ENCODE data around the gene C20orf96.

Gene C20orf96

GRCh38 chr20:276620-277495, 13.7 kb downstream of the C20orf96 start:
- no peak for TF ChIP-seq CTCF (conservative IDR thresholded peaks at IDR 0.05)
- H3K27ac ChIP-seq, result no peak overlapping the region

- no peak overlapping the region for H3K27ac ChIP-seq
These were observed 14.8 kb downstream of the C20orf96 start for GRCh38 chr20:275791-276190.

DNA sequence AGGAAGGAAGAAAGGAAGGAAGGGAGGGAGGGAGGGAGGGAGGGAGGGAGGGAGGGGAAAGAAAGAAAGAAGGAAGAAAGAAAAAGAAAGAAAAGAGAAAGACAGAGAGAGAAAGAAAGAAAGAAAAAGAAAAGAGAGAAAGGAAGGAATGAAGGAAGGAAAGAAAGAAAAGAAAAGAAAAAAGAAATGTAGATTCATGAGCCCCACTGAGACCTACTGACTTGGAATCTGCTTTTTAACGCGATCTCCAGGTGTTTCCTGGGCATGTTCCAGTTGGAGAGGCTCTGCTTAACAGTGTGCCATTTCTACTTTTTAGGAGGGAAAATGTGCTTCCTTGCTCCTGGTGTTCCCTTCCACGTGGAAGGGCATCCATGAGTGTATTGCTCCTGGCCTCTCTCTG, 16.7 kb downstream of the C20orf96 start:
- no peak overlapping the region for H3K27ac ChIP-seq
- no peak for TF ChIP-seq CTCF (conservative IDR thresholded peaks at IDR 0.05)

More at GRCh38 chr20:275791-276190, 14.8 kb downstream of the C20orf96 start:
- TF ChIP-seq CTCF (conservative IDR thresholded peaks at IDR 0.05), result no peak

DNA sequence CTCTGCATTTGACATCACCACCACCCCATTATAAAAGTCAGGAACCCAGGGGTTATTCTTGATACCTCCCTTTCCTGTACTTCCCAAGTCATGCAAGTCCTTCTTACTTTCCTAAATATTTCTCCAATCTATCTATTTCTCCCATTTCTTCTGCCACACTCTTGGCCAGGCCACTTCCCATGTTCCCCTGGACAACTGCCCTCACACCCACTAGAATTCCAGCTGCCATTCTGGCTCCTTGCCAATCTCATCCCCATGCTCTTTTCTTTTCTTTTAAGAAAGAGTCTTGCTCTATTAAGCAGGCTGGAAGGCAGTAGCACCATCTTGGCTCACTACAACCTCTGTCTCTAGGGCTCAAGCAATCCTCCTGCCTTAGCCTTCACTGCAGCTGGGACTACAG, 17.8 kb downstream of the C20orf96 start:
- H3K27ac ChIP-seq, result no peak overlapping the region
- no peak for TF ChIP-seq CTCF (conservative IDR thresholded peaks at IDR 0.05)

GRCh38 chr20:271528-271927, 19.0 kb downstream of the C20orf96 start:
- H3K27ac ChIP-seq, result no peak overlapping the region
- no peak for TF ChIP-seq CTCF (conservative IDR thresholded peaks at IDR 0.05)

- TF ChIP-seq CTCF (conservative IDR thresholded peaks at IDR 0.05), result no peak
- H3K27ac ChIP-seq, result no peak overlapping the region
These were observed 19.5 kb downstream of the C20orf96 start for GRCh38 chr20:271069-271468.

DNA sequence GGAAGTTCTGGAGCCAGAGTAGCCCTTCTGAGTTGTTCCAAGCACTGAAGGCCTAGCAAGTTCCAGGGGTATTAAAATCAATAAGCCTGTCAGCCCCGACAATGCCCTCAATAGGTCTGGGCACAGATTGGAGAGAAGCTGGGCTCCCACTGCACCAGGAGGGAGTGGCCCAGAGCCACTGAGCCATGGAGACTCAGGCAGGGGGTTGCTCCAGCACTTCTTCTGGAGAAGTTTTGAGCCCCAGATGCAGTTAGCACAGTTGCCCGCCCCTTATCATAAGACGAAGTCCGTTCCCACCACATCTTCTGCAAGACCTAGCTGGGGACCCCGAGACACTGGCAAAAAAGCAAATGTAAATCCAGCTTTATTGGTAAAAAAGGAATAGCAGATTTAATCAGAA, 20.0 kb downstream of the C20orf96 start:
- no peak overlapping the region for H3K27ac ChIP-seq
- no peak for TF ChIP-seq CTCF (conservative IDR thresholded peaks at IDR 0.05)

All from VCaP (cell line).